HG03175 (cell line): ENCODE results near the gene SGCG.
"Not testable (repeated sequence)": the region's sequence is repeated elsewhere in the genome, so short reads cannot be mapped to it uniquely, and the experiment has no call there.

Source experiments
- ATAC-seq: cut with Tn5 transposase; IDR thresholded peaks from one replicate; pipeline ENCODE4 v1.9.1; 2021; ENCODE audit warnings: mild to moderate bottlenecking, moderate library complexity; ENCODE audit not compliant: unreplicated experiment

Gene SGCG

DNA sequence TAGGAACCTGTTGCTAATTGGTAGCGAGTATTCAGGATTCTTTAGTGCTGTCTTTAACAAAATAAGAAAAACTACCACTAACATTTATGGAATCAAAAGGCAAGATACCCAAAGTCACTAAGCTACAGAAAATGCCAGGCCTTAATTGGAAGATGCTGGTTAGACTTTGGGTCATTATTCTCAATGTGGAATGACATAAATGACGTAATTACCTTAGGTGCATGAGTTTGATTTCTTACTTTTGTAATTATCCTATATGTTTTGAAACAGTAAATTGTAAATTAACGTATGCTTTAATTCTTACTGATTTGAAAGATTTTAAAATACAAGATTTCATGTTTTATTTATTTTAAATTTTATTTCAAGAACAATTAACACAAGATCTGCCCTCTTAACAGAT is 25.0 kb downstream of the SGCG start:
- no peak for ATAC-seq

- no peak for ATAC-seq
Measured at GRCh38 chr13:23212671-23213070, 31.9 kb downstream of the SGCG start.

- no peak for ATAC-seq
Measured at GRCh38 chr13:23231241-23231640, 50.5 kb downstream of the SGCG start.

DNA sequence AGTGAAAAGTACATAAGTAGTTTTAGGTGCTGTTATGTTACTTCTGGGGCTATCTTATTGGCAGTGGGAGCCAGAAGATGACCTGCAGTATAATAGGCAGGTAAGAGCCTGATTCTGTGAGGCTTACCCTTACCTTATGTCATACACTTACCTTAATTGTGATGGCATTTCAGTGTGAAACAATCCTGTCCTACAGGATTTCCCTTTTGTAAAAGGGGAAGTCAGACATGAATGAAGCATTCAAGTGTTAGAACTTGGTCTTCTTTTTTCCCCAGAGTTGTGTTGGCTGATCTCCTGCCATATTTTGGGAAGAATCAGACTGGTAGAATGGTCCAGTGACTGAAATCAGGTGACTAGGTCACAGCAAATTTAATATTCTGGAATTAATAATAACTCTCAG is 55.2 kb downstream of the SGCG start:
- no peak for ATAC-seq

- ATAC-seq: no peak
Measured at GRCh38 chr13:23243066-23243465, 62.3 kb downstream of the SGCG start.

GRCh38 chr13:23248410-23248809 is 67.6 kb downstream of the SGCG start:
- ATAC-seq: not testable (repeated sequence)

GRCh38 chr13:23254506-23254905 is 73.7 kb downstream of the SGCG start:
- no peak for ATAC-seq

GRCh38 chr13:23267571-23267970 is 86.8 kb downstream of the SGCG start:
- no peak for ATAC-seq

GRCh38 chr13:23268441-23268840 is 87.7 kb downstream of the SGCG start:
- ATAC-seq: no peak

GRCh38 chr13:23271331-23271730 is 90.6 kb downstream of the SGCG start:
- no peak for ATAC-seq

DNA sequence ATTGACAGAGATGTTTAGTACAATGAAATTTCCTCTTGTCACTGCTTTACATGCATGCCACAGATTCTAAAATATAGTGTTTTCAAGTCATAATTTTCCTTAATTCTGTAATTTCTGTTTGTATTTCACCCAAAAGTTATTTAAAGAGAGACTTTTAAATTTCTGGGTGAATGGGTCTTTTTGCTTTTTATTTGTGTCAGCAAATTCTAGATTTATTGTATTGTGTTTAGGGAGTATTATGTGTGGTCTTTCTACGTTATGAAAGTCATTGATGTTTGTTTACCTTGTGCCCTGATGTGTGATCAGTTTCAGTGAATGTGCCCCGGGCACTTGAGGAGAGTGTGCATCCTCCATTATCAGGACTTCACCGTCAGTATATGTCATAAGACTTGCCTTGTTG is 92.7 kb downstream of the SGCG start:
- ATAC-seq: no peak

GRCh38 chr13:23279321-23279720 is 98.5 kb downstream of the SGCG start:
- ATAC-seq: no peak

GRCh38 chr13:23288564-23288963 is 107.8 kb downstream of the SGCG start:
- ATAC-seq: no peak

DNA sequence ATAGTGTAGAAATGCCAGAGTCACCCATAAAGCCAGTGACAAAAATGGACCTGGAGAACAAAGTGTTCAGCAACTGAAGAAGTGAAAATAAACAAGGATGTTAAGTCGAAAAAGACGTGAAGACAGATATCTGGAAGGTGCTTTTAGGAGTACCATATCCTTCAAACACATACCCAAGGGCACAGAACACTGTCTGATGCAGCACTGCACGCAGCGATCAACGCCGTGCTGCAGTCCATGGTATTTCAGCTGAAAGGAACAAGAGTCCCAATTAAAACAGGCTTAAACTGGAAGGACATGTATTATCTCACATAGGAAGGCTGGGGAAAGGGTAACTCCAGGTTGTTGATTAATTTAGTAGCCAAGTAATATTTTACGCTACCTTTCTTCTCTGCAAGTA is 108.2 kb downstream of the SGCG start:
- ATAC-seq: no peak

DNA sequence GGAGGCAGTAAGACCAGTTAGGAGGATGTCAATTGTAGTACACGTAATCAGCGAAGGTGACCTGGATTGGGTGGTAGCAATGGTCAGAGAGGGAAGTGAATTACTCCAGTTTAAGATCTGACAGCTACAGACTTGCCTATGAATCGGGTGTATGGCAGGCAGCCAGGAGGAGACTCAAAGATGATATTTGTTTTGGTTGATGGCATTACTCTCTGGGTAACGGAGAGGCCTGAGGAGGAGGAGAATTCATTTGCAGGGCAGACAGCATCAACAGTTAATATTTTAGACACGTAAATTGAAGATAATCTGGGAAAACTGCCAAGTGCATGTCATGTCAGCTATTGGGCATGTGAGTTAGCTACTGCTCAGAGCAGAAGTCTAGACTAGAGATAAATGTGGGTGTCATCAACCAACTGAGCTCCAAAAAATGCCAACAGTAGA is 109.2 kb downstream of the SGCG start:
- no peak for ATAC-seq

DNA sequence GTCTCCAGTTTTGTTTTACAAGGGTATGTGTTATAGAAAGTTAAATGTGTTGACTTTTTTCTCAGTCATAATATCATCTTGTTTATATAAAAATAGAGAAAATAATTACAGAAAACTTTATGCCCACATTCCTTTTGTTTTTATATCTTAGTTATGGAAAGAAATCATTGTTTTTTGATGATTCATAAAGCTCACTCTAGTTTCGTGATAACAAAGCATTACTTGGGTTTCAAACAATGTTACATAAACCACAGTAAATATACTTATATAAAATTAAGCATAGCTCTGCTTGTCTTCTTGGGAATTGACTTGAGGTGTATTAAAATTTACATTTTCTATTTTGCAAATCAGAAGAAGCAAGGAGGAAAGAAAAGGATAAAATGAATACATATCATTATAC is 111.8 kb downstream of the SGCG start:
- no peak for ATAC-seq

DNA sequence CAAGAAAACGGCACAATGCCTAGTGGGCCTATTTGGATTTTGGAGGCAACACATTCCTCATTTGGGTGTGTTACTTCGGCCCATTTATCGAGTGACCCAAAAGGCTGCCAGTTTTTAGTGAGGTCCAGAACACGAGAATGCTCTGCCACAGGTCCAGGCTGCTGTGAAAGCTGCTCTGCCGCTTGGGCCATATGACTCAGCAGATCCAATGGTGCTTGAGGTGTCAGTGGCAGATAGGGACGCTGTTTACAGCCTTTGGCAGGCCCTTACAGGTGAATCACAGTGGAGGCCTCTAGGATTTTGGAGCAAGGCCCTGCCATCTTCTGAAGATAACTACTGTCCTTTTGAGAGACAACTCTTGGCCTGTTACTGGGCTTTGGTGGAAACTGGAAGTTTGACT is 134.1 kb downstream of the SGCG start:
- not testable (repeated sequence) for ATAC-seq

GRCh38 chr13:23319883-23320224 is 139.1 kb downstream of the SGCG start:
- no peak for ATAC-seq

- ATAC-seq: peak; percentile 32
Measured at GRCh38 chr13:23320926-23321534, 140.3 kb downstream of the SGCG start.

DNA sequence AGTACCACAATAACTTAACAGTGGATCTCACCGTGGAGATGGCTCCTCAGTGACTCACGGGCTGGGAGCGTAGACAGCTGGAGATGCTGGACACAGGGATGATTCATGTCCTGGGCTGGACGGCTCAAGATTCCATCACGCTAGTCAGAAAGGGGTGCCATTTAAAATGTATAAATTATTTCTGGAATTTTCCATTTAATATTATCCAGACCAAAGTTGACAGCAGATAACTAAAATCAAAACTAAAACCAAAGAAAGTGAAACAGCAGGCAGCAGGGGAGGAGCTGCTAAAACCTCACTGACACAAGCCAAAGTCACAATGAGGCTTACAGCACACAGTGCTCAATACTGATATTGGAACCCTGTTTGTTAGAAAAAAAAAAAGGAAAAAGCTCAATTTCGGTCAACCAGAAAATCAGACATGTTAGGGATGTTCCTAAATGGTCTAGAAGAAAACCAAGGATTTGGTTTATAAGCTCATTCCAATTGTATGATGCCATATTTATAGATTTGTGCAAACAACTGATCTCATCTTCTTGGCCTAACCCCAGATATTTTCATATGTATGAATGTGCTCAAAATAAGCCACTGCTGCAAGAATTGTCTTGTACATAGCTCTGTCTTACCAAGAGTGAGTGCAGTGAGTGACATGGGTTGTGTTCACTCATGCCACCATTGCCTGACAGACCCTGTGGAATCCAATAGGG is 140.9 kb downstream of the SGCG start:
- peak; percentile 91 for ATAC-seq

- ATAC-seq: no peak
Measured at GRCh38 chr13:23322353-23323336, 141.9 kb downstream of the SGCG start.
